Ovary (tissue), 3 donors: ENCODE measurements around the gene SCGB3A2.

Experiments
- CTCF ChIP-seq, 3 donors: fragments of 450-650 bp in 2 of 3; fragments of 200-600 bp in 1 of 3; IDR thresholded peaks; one replicate each; pipeline versions ENCODE4 v1.5.1 to v1.8.0; 2016 to 2022; ENCODE audit warnings: antibody characterized with exemption in 3 of 3, mild to moderate bottlenecking in 1 of 3
- EP300 ChIP-seq: sonication (generic); formaldehyde crosslinking; IDR thresholded peaks from one replicate; pipeline ENCODE4 v1.6.1; 2017; ENCODE audit warnings: antibody characterized with exemption
- POLR2A ChIP-seq: fragments of 450-650 bp; IDR thresholded peaks from one replicate; pipeline ENCODE4 v1.6.1; 2017; ENCODE audit warnings: antibody characterized with exemption, mild to moderate bottlenecking, moderate library complexity
- donor health status: DM: no; HTN: no; CAD: no.

GRCh38 chr5:147874910-147875367, 3.6 kb upstream of the SCGB3A2 start:
- TF ChIP-seq CTCF (IDR thresholded peaks at IDR 0.05), result no peak
- TF ChIP-seq EP300, result no peak
- TF ChIP-seq POLR2A, result no peak
